NB4 (cell line): ENCODE results near the gene LSM10.

Experiments used
- DNase-seq: peaks from one replicate; pipeline ENCODE4 v3.0.0; 2010; ENCODE audit warnings: low read depth
- H3K4me3 ChIP-seq: one replicate; pipeline ENCODE4 v1.5.1; 2011; ENCODE audit warnings: mild to moderate bottlenecking, low read depth, low read length, moderate library complexity
- MAX ChIP-seq: IDR thresholded peaks from 2 replicates; pipeline ENCODE4 v1.6.1; 2011; ENCODE audit warnings: low read depth, low read length
- MYC ChIP-seq: IDR thresholded peaks from 2 replicates; pipeline ENCODE4 v1.6.1; 2011; ENCODE audit warnings: low read depth, low read length
- POLR2A ChIP-seq: IDR thresholded peaks from 2 replicates; pipeline ENCODE4 v1.6.1; 2011; ENCODE audit warnings: mild to moderate bottlenecking; ENCODE audit not compliant: insufficient read length; ENCODE audit errors: extremely low read depth
- TF ChIP-seq, protein P1 (sequence below): IDR thresholded peaks from one replicate; pipeline ENCODE4 v1.5.1; 2012; ENCODE audit warnings: low read depth, low read length

LSM10 gene

DNA sequence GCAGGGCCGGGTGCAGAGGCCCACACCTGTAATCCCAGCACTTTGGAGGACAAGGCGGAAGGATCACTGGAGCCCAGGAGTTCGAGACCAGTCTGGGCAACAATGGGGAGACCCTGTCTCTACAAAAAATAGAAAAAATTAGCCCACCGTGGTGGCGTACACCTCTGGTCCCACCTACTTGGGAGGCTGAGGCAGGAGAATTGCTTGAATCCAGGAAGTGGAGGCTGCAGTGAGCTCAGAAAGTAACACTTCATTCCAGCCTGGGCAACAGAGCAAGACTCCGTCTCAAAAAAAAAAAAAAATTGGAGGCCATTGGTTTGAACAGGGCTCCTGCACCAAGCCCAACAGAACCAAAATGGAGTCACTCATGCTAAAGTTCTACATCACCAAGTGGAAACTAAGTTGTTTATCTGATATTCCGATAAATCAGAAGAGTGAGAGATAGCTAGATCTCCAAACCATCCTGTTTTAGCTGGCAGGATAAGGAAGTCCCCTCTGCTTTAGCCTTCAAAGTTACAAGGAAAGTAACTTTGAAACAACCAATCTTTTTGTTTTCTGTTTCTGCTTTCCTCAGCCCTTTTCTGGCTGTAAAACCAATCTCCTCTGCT lies 766 bp upstream of the LSM10 start:
- DNase-seq, result no peak
- peak overlapping the region; percentile 91 for H3K4me3 ChIP-seq
- TF ChIP-seq POLR2A, result no peak

- DNase-seq, result no peak
Observed at GRCh38 chr1:36397083-36397377, 678 bp downstream of the LSM10 start.

GRCh38 chr1:36396359-36396758 lies 1.3 kb downstream of the LSM10 start:
- TF ChIP-seq, protein P1, sequence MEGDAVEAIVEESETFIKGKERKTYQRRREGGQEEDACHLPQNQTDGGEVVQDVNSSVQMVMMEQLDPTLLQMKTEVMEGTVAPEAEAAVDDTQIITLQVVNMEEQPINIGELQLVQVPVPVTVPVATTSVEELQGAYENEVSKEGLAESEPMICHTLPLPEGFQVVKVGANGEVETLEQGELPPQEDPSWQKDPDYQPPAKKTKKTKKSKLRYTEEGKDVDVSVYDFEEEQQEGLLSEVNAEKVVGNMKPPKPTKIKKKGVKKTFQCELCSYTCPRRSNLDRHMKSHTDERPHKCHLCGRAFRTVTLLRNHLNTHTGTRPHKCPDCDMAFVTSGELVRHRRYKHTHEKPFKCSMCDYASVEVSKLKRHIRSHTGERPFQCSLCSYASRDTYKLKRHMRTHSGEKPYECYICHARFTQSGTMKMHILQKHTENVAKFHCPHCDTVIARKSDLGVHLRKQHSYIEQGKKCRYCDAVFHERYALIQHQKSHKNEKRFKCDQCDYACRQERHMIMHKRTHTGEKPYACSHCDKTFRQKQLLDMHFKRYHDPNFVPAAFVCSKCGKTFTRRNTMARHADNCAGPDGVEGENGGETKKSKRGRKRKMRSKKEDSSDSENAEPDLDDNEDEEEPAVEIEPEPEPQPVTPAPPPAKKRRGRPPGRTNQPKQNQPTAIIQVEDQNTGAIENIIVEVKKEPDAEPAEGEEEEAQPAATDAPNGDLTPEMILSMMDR, result no peak
- no peak for TF ChIP-seq MYC
- no peak for TF ChIP-seq POLR2A
- no peak for TF ChIP-seq MAX
- no peak for DNase-seq
- H3K4me3 ChIP-seq, result no peak overlapping the region

More at GRCh38 chr1:36397083-36397377, 678 bp downstream of the LSM10 start:
- TF ChIP-seq, protein P1, result no peak
- TF ChIP-seq MAX (no peak), MYC (no peak), POLR2A (no peak)
- peak overlapping the region; percentile 91 for H3K4me3 ChIP-seq

DNA sequence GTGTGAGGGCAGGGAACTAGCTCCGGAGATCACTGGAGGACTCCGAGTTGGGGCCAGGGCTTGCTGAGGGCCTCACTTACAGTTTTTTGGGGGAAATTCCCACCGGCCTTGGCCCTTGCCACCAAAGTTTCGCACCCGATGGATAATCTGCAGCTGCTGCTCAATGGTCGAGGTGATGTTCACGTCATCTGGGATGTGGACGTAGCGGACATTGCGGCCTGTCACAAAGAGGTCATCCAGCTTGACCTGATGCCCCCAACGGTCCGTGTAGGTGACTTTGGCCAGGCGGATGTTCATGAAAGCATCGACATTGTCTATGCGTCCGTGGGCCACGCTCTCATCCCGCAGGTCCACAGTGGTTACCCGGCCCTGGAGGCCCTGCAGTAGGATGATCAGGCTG lies 4.0 kb downstream of the LSM10 start:
- H3K4me3 ChIP-seq, result no peak overlapping the region
- TF ChIP-seq, protein P1, result no peak
- TF ChIP-seq MAX (no peak), MYC (no peak), POLR2A (no peak)
- no peak for DNase-seq

DNA sequence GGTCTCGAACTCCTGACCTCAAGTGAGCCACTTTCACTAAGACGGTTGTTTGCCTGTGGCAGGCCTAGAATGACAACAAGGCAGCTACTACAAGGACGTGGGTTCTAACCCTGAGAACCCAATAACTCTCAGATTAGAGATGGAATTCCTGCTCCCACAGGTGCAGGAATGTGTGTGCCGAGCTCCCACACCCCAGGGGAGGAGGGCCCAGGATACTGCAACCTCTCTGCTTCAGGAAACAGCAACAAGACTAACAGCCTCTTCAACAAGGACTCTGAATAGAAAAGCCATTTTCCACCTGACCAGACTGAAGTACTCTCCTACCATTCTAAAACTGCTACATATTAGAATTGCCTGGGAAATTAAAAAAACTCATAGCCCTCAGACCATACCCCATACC lies 4.9 kb downstream of the LSM10 start:
- H3K4me3 ChIP-seq, result no peak overlapping the region
- no peak for DNase-seq
- TF ChIP-seq MYC, result no peak

- no peak for DNase-seq
- no peak for TF ChIP-seq POLR2A
- no peak for TF ChIP-seq MAX
- TF ChIP-seq, protein P1, result no peak
- H3K4me3 ChIP-seq, result no peak overlapping the region
Observed at GRCh38 chr1:36391271-36391670, 6.4 kb downstream of the LSM10 start.

DNA sequence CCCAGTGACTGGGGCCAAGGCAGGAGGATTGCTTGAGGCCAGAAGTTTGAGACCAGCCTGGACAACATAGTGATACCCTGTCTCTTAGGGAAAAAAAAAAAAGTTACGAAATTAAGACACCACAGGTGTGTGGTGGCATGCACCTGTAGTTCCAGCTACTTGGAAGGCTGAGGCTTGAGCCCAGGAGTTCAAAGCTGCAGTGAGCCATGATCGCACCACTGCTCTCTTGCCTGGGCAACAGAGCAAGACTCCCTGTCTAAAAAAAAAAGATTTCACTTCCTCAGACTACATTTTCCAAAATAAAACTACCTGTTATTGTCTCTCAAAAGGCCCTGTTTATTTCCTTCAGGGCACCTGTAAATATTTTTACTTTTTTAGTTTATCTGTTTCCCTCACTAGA lies 7.3 kb downstream of the LSM10 start:
- DNase-seq, result no peak
- H3K4me3 ChIP-seq, result no peak overlapping the region
- TF ChIP-seq MAX (no peak), POLR2A (no peak), MYC (no peak)
- TF ChIP-seq, protein P1, result no peak
